BLaER1 (cell line): ENCODE measurements around the gene OR3A1.
"Not testable (repeated sequence)": the region's sequence is repeated elsewhere in the genome, so short reads cannot be mapped to it uniquely, and the experiment has no call there.

Experiments used
- H3K27ac ChIP-seq: shearing (Covaris generic); formaldehyde crosslinking; 2 replicates; pipeline ENCODE4 v1.8.1; 2022
- H3K27me3 ChIP-seq: shearing (Covaris generic); formaldehyde crosslinking; 2 replicates; pipeline ENCODE4 v1.8.1; 2022
- H3K36me3 ChIP-seq: shearing (Covaris generic); formaldehyde crosslinking; 2 replicates; pipeline ENCODE4 v1.8.1; 2022
- H3K4me1 ChIP-seq: shearing (Covaris generic); formaldehyde crosslinking; 2 replicates; pipeline ENCODE4 v1.8.1; 2022
- H3K4me2 ChIP-seq: shearing (Covaris generic); formaldehyde crosslinking; 2 replicates; pipeline ENCODE4 v1.8.1; 2022
- H3K4me3 ChIP-seq: shearing (Covaris generic); formaldehyde crosslinking; 2 replicates; pipeline ENCODE4 v1.8.1; 2022
- H3K9ac ChIP-seq: shearing (Covaris generic); formaldehyde crosslinking; 2 replicates; pipeline ENCODE4 v1.8.1; 2022
- H3K9me3 ChIP-seq: shearing (Covaris generic); formaldehyde crosslinking; 2 replicates; pipeline ENCODE4 v1.8.1; 2022
- H4K20me1 ChIP-seq: shearing (Covaris generic); formaldehyde crosslinking; 2 replicates; pipeline ENCODE4 v1.8.1; 2022
- Cebpa-rat ChIP-seq: shearing (Covaris generic); IDR thresholded peaks from 2 replicates; pipeline ENCODE4 v1.8.1; 2022

OR3A1 gene, protein sequence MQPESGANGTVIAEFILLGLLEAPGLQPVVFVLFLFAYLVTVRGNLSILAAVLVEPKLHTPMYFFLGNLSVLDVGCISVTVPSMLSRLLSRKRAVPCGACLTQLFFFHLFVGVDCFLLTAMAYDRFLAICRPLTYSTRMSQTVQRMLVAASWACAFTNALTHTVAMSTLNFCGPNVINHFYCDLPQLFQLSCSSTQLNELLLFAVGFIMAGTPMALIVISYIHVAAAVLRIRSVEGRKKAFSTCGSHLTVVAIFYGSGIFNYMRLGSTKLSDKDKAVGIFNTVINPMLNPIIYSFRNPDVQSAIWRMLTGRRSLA

DNA sequence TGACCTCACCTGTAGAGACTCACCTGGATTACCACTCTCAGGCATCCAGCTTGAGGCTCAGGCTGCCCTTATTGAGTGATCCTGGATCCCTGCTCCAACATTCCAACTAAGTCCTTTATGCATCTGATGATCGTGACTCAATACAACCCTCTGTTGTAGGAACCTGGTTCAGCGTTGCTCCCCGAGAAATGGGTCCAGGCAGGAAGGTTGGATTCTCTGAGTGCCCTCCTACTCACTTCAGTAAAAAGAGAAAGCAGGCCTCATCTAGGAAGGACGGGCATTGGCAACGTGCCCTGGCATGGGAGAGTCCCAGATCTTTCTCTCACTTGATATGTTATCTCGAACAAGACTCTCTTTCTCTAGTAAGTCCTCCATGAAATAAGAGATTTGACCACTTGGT, at the start of gene OR3A1:
Gene OR3A1, minus strand, starts transcription at position 101 of the 400 bp plus-strand sequence. CDS start 5,778 bp downstream, outside the sequence.
- TF ChIP-seq Cebpa-rat, result no peak
- H3K4me2 ChIP-seq, result no peak within 1 kb of the TSS
- H3K27ac ChIP-seq, result no peak within 1 kb of the TSS
- H3K9me3 ChIP-seq, result no peaks in the 10 kb centered on the region
- no peaks in the 10 kb centered on the region for H4K20me1 ChIP-seq
- H3K27me3 ChIP-seq, result no peaks in the 10 kb centered on the region
- H3K36me3 ChIP-seq, result no peaks in the 10 kb centered on the region
- no peak within 1 kb of the TSS for H3K9ac ChIP-seq
- no peak within 1 kb of the TSS for H3K4me3 ChIP-seq
- H3K4me1 ChIP-seq, result no peaks in the 10 kb centered on the region

DNA sequence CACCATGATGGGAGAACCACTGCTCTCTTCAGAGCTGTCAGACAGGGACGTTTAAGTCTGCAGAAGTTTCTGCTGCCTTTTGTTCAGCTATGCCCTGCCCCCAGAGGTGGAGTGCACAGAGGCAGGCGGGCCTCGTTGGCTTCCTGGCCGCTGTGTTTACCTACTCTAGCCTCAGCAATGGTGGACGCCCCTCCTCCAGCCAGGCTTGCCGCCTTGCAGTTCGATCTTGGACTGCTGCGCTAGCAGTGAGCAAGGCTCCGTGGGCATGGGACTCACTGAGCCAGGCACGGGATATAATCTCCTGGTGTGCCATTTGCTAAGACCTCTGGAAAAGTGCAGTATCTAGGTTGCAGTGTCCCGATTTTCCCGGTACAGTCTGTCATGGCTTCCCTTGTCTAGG, 44.6 kb upstream of the OR3A1 start:
- not testable (repeated sequence) for H3K27ac ChIP-seq, H3K4me3 ChIP-seq, H3K27me3 ChIP-seq, H3K9me3 ChIP-seq, H4K20me1 ChIP-seq, H3K4me1 ChIP-seq, H3K4me2 ChIP-seq, H3K36me3 ChIP-seq, H3K9ac ChIP-seq

DNA sequence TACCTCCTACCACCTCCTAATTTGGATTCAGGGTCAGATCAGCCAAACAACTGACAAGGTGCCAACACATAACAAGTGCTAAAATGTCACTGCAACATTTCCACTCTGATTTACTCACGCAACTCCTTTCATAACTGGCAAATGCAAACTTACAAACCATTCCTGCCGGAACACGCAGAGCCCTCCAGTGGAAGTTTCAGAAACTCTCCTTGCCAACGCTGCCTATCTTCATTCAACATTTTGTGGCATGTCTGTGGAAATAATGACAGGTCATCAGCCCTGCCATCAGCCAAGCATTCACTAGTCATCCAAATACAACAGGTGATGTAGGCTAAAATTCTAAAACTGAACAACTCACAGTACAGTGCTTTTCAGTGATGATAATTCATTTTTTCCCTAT, 37.7 kb upstream of the OR3A1 start:
- no peaks in the 10 kb centered on the region for H3K27me3 ChIP-seq
- no peaks in the 10 kb centered on the region for H4K20me1 ChIP-seq
- H3K9me3 ChIP-seq, result peaks cover 6% of the 10 kb centered on the region; the same call in 1 of the 2 replicates
- H3K4me3 ChIP-seq, result no peak overlapping the region
- H3K27ac ChIP-seq, result no peak overlapping the region
- no peak overlapping the region for H3K9ac ChIP-seq
- H3K4me2 ChIP-seq, result no peak overlapping the region
- TF ChIP-seq Cebpa-rat, result no peak
- H3K36me3 ChIP-seq, result no peaks in the 10 kb centered on the region
- H3K4me1 ChIP-seq, result peaks cover 9% of the 10 kb centered on the region

DNA sequence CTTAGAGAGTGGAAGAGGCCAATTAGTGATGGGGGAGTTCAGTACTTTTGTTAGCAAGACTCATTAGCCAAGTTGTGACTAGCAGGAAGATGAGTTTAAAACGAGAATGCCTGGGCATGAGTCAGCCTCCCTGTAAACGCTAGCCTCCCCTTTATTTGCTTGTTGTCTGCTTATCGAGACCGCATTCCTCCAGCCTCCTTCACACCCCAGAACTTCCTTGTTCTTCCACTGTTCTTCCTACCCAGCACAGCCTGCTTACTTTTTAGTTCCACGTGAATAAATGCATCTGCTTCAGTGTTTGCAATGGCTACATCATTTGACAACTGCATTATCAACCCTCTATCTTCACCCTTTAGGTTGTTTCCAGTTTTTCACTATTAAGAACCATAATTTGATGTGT, 20.2 kb upstream of the OR3A1 start:
- Histone ChIP-seq H3K4me1 (no peaks in the 10 kb centered on the region; the same call in 1 of the 2 replicates), H3K36me3 (no peaks in the 10 kb centered on the region), H3K9ac (no peak overlapping the region), H4K20me1 (no peaks in the 10 kb centered on the region), H3K9me3 (no peaks in the 10 kb centered on the region), H3K27me3 (no peaks in the 10 kb centered on the region), H3K4me2 (no peak overlapping the region), H3K27ac (no peak overlapping the region), H3K4me3 (no peak overlapping the region)
- TF ChIP-seq Cebpa-rat, result no peak

DNA sequence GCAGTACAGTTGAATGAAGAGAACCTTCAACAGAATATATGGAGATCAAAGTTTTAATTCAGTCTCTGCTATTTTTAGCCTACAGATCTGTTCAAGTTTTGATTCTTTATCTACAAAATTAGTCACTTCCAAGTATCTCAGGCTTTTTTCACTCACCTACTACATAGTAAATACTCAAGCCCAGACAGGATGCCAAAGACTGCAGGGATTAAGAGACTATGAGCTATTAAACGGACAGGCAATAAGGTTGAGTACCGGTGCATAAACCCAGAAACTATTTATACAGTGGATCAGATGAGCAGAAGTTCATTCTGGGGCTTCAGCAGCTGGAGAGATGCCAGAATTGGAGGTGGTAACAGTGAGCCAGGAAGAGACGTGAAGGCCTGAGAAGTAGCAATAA, 18.7 kb upstream of the OR3A1 start:
- no peaks in the 10 kb centered on the region; the same call in 1 of the 2 replicates for H3K4me1 ChIP-seq
- no peaks in the 10 kb centered on the region for H3K9me3 ChIP-seq

DNA sequence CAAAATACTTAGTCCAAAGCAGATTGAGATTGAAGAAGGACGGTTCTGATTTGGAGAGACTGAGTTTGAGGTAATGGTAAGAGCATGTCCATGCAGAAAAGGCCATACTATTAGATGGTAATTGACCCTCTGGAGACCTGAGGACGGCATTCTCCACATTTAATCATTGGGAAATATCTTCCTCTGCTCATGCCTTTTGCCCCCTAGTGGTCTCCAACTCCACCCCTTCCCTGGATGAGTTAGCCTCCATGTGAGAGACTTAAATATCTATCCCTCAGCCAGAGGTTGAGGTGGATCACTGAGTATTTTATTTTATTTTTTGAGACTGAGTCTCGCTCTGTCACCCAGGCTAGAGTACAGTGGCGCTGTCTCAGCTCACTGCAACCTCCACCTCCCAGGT, 10.4 kb upstream of the OR3A1 start:
- H3K9me3 ChIP-seq, result no peaks in the 10 kb centered on the region
- no peak overlapping the region for H3K4me3 ChIP-seq
- TF ChIP-seq Cebpa-rat, result no peak

More for the DNA sequence above, 18.7 kb upstream of the OR3A1 start:
- H3K9ac ChIP-seq, result no peak overlapping the region
- no peak for TF ChIP-seq Cebpa-rat
- H3K4me2 ChIP-seq, result no peak overlapping the region
- no peaks in the 10 kb centered on the region for H4K20me1 ChIP-seq
- H3K27ac ChIP-seq, result no peak overlapping the region
- H3K27me3 ChIP-seq, result no peaks in the 10 kb centered on the region
- no peaks in the 10 kb centered on the region for H3K36me3 ChIP-seq
- no peak overlapping the region for H3K4me3 ChIP-seq

DNA sequence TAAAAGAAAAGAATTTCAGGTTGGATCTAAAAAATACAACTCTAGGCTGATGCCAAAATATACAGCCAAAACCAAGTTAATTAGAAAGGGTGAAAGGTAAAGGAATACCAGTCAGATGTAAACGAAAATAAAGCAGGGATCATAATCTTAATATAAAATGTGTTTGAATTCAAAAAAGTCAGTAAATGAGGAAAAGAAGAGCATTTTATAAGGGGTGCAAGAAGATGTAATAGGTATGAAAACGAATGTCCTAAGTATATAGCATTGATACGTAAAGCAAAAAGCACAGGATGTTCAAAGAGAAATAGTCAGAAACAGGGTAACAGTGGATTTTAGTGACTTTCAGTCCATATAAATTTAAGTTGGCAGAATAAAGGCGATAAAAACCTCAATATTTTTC, 2.5 kb downstream of the OR3A1 start:
- Histone ChIP-seq H4K20me1 (no peaks in the 10 kb centered on the region), H3K27ac (no peak overlapping the region), H3K4me1 (no peaks in the 10 kb centered on the region), H3K9me3 (no peaks in the 10 kb centered on the region), H3K27me3 (no peaks in the 10 kb centered on the region), H3K36me3 (no peaks in the 10 kb centered on the region), H3K9ac (no peak overlapping the region), H3K4me2 (no peak overlapping the region), H3K4me3 (no peak overlapping the region)
- TF ChIP-seq Cebpa-rat, result no peak

More for the DNA sequence above, 10.4 kb upstream of the OR3A1 start:
- Histone ChIP-seq H4K20me1 (no peaks in the 10 kb centered on the region), H3K27ac (no peak overlapping the region), H3K4me2 (no peak overlapping the region), H3K4me1 (no peaks in the 10 kb centered on the region), H3K36me3 (no peaks in the 10 kb centered on the region), H3K9ac (no peak overlapping the region), H3K27me3 (no peaks in the 10 kb centered on the region)

DNA sequence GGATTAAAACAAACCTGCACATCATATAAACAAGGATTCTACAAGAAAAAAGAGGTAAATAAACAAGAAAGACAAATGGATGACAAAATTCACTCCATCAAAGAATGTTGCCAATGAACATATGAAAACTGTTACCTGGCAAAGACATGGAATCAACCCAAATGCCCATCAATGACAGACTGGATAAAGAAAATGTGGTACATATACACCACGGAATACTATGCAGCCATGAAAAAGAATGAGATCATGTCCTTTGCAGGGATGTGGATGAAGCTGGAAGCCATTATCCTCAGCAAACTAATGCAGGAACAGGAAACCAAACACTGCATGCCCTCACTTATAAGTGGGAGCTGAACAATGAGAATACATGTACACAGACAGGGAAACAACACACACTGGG, 4.6 kb downstream of the OR3A1 start:
- H3K4me3 ChIP-seq, H3K36me3 ChIP-seq, H4K20me1 ChIP-seq, H3K4me2 ChIP-seq, H3K9me3 ChIP-seq, H3K9ac ChIP-seq, H3K4me1 ChIP-seq, H3K27ac ChIP-seq, H3K27me3 ChIP-seq: not testable (repeated sequence)

DNA sequence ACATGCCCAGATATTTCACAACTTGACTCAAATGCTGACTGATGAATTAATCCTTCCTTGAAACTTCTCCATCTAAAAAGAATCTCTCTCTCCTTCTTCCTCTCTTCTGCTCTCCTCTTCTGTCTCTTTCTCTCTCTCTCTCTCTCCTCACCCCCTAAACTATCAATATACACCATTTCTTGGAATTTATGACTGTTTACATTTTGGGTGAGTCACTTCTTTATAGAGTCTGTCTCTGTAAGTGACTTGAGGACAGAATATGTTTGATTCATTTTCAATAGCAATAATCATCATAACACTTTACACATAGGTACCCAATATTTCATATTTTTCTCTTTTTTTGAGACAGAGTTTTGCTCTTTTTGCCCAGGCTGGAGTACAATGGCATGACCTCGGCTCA, 15.3 kb downstream of the OR3A1 start:
- Histone ChIP-seq H4K20me1 (no peaks in the 10 kb centered on the region), H3K4me1 (no peaks in the 10 kb centered on the region), H3K4me2 (no peak overlapping the region), H3K9me3 (no peaks in the 10 kb centered on the region), H3K36me3 (no peaks in the 10 kb centered on the region), H3K27ac (no peak overlapping the region), H3K27me3 (no peaks in the 10 kb centered on the region), H3K9ac (no peak overlapping the region), H3K4me3 (no peak overlapping the region)
- no peak for TF ChIP-seq Cebpa-rat

DNA sequence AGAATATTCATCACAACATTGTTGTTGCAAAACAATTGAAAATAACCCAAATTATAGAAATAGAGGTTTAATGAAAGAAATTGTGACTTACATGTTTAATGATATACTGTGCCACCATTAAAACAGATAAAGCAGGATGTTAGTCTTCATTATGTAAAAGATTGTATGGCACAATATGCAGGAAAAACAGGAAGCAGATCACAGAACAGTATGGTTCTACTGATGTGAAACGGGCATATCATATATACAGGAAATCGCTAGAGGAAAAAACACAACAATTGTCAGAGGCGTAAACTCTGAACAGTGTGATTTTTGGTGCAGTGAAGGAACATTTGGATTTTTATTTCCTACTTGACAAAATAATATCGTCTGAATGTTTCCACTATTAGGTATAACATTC, 22.0 kb downstream of the OR3A1 start:
- H3K4me2 ChIP-seq, result no peak overlapping the region
- peaks cover 10% of the 10 kb centered on the region for H3K9me3 ChIP-seq
- H3K9ac ChIP-seq, result no peak overlapping the region

More for the DNA sequence above, 22.0 kb downstream of the OR3A1 start:
- TF ChIP-seq Cebpa-rat, result no peak
- H4K20me1 ChIP-seq, result no peaks in the 10 kb centered on the region
- no peaks in the 10 kb centered on the region for H3K27me3 ChIP-seq
- H3K4me1 ChIP-seq, result no peaks in the 10 kb centered on the region
- H3K36me3 ChIP-seq, result no peaks in the 10 kb centered on the region
- no peak overlapping the region for H3K4me3 ChIP-seq
- H3K27ac ChIP-seq, result no peak overlapping the region
